Activated naive CD4-positive, alpha-beta T cell treated with Interleukin-2 at 50 U/mL for 16 hours (primary cell): ENCODE data around the gene UBE2G1.
"Not testable (repeated sequence)": the region's sequence is repeated elsewhere in the genome, so short reads cannot be mapped to it uniquely, and the experiment has no call there.

Experiments used
- DNase-seq: peaks from one replicate; pipeline ENCODE4 v3.0.0-alpha.2; 2020

Gene UBE2G1

DNA sequence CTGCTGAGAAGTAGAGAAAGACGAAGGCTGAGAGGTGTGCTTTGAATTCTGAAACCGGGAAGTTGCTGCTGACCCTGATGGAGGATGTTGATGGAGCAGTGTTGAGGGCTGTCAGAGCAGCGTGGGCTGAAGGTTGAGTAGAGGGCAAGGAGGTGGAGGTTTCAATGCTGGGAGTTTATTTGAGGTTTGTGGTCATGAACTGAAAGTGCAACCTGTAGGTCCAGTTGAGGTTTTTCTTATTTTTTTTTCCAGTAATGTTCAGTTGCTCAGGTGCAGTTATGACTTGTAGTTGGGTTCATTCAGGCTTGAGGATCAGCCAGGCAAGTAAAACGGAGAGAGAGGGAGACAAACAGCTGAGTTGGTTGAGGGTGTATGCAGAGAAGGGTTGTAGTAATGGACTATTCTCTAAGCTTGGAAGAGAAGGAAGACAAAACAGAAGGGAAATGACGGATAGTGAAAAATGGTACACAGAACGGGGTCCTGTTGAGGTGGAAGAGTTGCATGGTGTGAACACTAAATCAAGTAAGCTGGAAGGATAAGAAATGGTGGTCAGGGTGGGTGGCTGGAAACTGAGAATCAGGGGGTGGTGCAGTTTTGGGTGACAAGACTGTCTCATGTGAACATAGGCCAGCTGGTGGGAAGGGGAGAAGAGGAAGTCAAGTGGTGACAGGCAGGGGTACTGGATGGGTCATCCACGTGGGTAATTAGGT, 8.7 kb upstream of the UBE2G1 start:
- peak; percentile 66 for DNase-seq

DNA sequence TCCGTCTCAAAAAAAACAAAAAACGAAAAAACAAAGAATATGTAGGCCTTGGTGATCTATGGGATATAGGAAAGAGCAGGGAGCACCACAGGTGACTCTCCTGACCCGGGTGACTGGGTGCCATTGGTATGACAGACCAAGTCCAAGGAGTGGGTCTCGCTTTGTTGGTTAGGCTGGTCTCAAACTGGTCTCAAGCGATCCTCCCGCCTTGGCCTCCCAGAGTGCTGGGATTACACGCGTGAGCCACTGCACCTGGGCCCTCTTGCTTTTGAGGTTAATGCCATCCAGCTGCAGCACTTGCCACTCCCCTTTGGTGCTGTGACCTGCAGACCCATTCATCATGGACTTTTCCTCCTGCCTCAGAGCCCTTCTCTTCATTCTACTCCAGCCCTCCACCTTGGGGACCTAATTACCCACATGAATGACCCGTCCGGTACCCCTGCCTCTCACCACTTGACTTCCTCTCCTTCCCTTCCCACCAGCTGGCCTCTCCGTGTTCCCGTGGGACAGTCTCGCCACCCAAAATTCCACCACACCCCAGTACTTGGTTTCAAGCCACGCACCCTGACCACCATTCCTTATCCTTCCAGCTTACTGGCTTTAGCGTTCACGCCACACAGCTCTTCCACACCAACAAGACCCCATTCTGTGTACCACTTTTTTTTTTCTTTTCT, 3.2 kb upstream of the UBE2G1 start:
- no peak for DNase-seq

- DNase-seq: no peak
These were observed 1.9 kb upstream of the UBE2G1 start for GRCh38 chr17:4368341-4368740.

DNA sequence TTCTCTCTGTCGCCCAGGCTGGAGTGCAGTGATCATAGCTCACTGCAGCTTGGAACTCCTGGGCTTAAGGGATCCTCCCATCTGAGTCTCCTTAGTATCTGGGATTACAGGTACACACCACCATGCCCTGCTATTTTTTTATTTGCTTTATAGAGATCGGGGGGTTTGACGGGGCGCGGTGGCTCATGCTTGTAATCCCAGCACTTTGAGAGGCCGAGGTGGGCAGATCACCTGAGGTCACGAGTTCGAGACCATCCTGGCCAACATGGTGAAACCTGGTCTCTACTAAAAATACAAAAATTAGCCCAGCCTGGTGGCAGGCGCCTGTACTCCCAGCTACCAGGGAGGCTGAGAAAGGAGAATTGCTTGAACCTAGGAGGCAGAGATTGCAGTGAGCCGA, 702 bp upstream of the UBE2G1 start:
- DNase-seq: not testable (repeated sequence)

GRCh38 chr17:4365628-4366326, 698 bp downstream of the UBE2G1 start:
- peak; percentile 36 for DNase-seq

DNA sequence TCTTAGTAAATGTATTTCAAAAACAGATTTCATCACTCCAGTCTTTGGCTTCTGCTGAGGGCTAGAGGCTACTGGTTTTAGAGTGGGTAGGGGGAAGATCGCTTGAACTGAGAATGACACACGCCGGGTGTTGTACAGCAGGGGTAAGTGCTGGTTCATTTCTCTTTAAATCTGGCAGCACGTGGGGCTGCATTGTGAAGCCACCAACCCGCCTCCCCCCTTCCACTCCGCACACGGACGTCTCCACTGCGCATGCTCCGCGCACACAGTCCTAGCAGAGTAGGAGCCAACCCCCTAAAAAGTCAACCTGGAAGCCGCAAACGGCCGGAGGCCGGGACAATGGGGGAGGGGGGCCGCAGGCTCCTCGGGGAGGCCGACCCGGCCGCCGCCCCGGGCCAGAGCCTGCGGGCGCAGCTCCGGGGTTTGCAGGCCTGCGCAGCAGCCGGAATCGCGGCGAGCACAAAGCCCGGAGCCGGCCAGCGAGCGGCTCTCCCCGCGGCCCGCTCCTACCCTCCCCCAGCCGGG, 1.3 kb downstream of the UBE2G1 start:
- DNase-seq: peak; percentile 90

GRCh38 chr17:4364622-4365041, 1.8 kb downstream of the UBE2G1 start:
- no peak for DNase-seq

- DNase-seq: no peak
These were observed 4.3 kb downstream of the UBE2G1 start for GRCh38 chr17:4362141-4362540.

GRCh38 chr17:4358154-4358553, 8.3 kb downstream of the UBE2G1 start:
- DNase-seq: no peak

- DNase-seq: no peak
These were observed 8.8 kb downstream of the UBE2G1 start for GRCh38 chr17:4357671-4358070.

DNA sequence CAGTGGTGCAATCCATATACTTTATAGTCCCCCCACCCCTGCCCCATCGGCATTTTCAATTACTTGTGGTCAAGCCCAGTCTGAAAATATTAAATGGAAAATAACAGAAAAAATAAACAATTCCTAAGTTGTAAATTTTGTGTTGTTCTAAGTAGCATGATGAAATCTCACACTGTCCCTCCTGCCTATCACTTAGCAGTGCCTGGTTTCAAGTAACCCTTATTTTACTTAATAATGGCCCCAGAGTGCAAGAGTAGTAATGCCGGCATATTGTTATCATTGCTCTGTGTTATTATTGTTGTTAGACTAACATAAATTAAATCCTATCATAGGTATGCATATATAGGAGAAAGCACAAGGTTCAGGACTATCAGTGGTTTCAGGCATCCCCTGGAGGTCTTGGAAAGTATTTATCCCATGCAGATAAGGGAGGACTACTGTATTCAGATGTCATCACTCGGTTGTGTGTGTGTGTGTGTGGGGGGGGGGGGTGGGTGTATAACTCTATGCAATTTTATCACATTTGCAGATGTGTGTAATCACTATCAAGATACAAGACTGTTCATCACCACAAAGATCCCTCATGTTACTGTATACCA, 9.3 kb downstream of the UBE2G1 start:
- DNase-seq: no peak

- no peak for DNase-seq
These were observed 11.5 kb downstream of the UBE2G1 start for GRCh38 chr17:4354862-4355514.

DNA sequence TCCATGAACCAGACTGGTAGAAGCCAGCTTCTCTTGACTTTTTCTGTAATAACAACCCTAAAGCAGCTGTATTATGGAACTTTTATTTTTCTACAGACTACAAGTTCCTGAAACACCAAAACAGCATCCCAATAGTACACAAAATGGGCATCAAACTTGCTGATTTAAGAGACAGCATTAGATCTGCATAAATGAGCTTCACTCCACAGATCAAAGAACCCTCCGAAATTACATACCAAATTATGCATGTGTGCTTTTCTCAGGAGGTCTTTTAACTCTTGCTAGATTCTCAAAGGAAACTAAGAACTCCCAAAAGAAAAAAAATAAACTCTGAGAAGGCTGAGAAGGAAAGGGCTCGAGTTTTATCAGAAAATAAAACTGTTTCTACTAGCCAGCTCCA, 12.3 kb downstream of the UBE2G1 start:
- DNase-seq: no peak

GRCh38 chr17:4350214-4350613, 16.3 kb downstream of the UBE2G1 start:
- DNase-seq: not testable (repeated sequence)

GRCh38 chr17:4345581-4346252, 20.8 kb downstream of the UBE2G1 start:
- DNase-seq: no peak

DNA sequence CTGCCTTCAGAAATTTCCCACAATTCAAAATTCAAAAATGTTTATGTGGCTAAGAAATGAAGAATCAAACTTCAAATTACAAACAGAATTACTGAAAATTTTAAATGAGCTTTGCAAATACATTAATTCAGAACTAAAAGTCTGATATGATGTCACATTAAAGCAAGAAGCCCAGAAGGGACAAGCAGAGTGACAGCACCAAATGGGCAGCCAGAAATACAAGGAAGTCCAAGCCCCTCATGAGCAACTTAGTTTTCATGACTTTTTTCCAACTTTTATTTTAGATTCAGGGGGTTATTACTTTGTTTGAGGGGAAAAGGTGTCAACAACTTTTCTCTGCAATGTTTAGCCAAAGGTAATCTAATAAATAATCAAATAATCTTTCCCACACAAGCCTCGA, 21.5 kb downstream of the UBE2G1 start:
- no peak for DNase-seq

- no peak for DNase-seq
These were observed 23.9 kb downstream of the UBE2G1 start for GRCh38 chr17:4342535-4342934.

- no peak for DNase-seq
These were observed 24.9 kb downstream of the UBE2G1 start for GRCh38 chr17:4341616-4341977.

- no peak for DNase-seq
These were observed 25.4 kb downstream of the UBE2G1 start for GRCh38 chr17:4340914-4341615.

DNA sequence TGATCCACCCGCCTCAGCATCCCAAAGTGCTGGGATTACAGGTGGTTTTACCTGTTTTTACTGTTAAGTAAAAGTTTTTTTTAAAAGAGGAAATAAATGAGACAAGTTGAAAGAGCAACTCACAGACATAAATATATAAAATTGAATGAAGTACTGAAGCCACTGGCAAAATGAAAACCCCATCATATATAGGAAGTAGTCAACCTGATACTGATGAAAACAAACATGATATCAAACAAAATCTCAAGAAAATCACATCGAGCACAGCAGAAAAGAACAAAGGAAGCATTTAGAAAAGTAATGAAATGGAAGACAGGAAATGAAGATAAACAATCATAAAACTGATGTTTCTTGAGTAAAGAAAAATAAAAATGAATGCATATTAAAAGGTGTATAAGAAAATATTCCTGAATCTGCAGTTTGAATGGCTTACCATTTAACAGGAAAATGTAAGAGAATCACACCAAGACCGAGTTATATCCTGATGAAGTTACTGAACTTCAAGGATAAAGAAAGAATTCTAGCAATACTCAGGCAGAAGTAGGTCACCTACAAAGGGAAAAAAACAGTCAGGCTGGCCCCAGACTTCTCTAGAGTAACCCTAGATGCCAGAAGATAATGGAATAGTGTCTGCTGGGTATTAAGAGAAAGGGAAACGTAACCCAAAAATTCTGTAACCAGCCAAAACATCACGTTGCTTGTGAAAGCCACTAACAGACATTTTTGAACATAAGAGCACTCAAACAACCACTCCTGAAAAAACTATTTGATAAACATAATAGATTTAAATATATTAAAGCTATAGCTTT, 31.5 kb downstream of the UBE2G1 start:
- DNase-seq: no peak

DNA sequence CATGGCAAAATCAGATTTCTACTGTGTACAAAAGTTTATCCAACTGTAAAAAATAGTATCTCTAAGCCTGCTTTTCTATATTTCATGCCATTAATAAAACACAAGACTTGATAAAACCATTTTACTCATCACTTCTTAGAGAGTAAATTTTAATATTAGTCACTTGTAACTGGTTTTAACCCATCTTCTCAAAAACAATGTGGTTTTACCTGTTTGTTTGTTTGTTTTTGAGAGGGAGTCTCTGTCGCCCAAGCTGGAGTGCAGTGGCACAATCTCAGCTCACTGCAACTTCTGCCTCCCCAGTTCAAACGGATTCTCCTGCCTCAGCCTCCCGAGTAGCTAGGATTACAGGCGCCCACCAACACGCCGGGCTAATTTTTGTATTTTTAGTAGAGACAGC, 32.1 kb downstream of the UBE2G1 start:
- DNase-seq: no peak
